OCI-LY7 (cell line): ENCODE data around the gene TMC2.

Source experiments
- EZH2phosphoT487 ChIP-seq: fragments of 200-600 bp; sonication (generic); IDR thresholded peaks from 2 replicates; pipeline ENCODE4 v1.6.1; 2018; ENCODE audit warnings: low read depth, borderline replicate concordance, mild to moderate bottlenecking, mixed run types, antibody characterized with exemption, low read length, moderate library complexity, mixed read lengths
- TF ChIP-seq, protein P1 (sequence below): fragments of 200-600 bp; sonication (generic); conservative IDR thresholded peaks from 2 replicates; pipeline ENCODE4 v1.5.1; 2014; ENCODE audit warnings: mild to moderate bottlenecking, antibody characterized with exemption, low read length, moderate library complexity, mixed read lengths

DNA sequence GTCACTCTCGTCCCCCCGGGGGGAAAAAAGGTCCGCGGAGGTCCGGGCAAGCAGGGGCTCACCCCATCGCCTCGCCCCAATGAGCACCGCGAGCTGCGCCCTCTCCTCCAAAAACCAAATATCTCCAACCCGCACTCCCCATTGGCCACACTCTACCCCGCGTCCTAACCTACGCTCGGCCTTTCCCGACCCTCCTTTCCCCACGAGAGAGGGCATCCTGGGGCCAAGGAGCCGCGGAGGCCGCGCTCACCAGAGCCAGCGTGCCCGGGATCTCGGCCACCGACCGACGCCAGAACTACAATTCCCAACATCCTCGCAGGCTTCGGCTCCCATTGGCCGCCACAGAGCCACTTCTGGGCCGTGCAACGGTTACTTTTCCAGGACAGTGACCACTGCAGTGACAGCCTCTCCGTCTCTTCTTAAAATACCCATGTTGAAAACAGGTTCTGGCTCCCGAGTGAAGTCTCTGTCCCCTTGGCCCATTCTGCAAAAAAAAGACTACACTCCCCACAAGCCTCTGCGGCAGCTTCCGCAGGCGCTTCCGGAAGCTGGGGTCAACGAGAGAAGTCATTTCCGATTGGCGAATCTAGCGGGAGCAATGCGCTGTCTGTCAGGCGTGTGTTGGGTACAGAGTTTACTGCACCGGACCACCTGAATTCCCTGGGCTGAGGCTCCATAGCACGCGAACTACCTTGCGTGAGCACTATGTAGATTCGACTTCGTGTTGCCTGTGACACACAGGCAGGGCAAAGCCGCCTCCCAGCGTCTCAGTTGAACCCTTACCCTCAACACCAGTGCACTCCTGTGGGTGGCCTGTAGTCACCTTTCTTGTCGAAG is 27.5 kb upstream of the TMC2 start, which contains the start of gene ZNF343:
- TF ChIP-seq, protein P1, sequence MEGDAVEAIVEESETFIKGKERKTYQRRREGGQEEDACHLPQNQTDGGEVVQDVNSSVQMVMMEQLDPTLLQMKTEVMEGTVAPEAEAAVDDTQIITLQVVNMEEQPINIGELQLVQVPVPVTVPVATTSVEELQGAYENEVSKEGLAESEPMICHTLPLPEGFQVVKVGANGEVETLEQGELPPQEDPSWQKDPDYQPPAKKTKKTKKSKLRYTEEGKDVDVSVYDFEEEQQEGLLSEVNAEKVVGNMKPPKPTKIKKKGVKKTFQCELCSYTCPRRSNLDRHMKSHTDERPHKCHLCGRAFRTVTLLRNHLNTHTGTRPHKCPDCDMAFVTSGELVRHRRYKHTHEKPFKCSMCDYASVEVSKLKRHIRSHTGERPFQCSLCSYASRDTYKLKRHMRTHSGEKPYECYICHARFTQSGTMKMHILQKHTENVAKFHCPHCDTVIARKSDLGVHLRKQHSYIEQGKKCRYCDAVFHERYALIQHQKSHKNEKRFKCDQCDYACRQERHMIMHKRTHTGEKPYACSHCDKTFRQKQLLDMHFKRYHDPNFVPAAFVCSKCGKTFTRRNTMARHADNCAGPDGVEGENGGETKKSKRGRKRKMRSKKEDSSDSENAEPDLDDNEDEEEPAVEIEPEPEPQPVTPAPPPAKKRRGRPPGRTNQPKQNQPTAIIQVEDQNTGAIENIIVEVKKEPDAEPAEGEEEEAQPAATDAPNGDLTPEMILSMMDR: no peak
- TF ChIP-seq EZH2phosphoT487: no peak
